ENCODE results near the gene VGLL1.

Gene VGLL1

DNA sequence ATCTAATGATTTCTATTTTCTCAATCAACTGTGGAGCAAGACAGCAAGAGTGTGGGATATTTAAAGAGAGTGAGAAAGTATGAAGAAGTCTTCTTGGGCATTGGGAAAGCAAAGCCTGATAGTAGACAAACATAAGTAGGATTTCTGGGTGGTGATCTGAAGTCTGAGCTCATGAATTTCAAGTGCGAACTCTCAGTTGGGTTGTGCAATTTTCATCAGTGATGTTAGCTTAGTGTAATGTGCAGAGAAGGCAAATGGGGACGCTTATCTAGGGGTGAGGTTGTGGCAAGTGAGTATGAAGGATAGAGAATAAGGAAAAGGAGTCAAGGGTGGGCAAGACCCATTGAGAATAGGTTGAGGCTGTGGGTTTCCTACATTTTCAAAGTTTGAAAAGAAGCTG, 23.7 kb downstream of the VGLL1 start:
- DNase-seq = no peak

DNA sequence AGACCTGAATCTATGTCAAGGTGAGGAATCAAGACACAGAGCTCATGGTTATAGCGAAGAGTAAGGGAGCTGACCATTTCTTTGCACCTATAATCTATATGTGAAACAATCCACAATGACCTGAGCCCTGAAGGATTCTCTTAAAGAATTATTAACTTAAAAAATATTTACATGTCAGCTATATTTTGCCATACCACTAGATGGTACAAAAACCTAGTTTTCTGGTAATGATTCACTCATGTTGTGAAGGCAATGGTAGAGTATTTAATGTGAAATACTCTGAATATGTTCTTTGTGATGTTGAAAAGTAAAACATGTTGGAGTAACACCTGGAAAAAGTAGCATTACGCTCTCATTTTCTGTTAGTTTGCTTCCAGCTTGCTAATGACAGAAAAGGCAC, 40.0 kb downstream of the VGLL1 start:
- no peak for DNase-seq

DNA sequence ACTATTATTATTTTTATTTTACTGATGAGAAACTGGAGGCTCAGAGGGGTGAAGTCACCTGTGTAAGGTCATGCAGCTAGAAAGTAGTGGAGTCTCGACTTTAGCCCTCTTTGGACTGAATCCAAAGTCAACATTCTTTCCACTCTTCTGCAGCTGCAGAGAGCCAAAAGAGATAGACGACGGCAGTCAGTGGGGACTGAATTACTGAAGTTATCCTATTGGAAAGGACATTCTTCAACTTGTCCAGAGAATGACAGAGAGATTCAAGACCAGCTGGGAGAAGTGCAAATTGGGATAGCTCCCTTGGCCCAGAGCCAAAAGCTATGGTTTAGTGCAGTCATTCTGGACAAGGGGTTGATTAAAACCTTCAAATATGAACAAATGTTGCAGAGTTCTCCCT, 42.5 kb downstream of the VGLL1 start:
- DNase-seq = peak; percentile 63

GRCh38 chrX:136577552-136577951, 45.5 kb downstream of the VGLL1 start:
- peak; percentile 78 for DNase-seq

GRCh38 chrX:136580316-136580715, 48.3 kb downstream of the VGLL1 start:
- no peak for DNase-seq

GRCh38 chrX:136582624-136583023, 50.6 kb downstream of the VGLL1 start:
- no peak for DNase-seq

GRCh38 chrX:136584545-136584944, 52.5 kb downstream of the VGLL1 start:
- no peak for DNase-seq

DNA sequence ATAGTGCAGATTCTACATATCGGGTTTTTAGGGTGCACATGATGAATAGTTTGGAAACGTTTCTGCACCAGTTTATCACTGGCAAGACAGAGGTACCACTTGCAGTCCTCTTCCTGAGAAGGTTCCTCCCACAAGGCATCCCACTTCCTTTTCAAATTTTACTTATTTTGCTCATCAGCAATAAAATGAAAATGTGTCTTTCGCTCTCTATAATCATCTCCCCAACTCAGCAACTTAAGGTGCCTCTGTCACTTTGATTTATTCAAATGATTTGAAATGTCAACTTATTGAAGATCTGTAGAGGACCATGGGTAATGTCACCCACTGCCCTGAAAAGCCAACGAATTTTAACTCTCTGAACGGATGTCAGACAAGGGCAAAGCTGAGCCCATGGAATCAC, 53.2 kb downstream of the VGLL1 start:
- DNase-seq = no peak

DNA sequence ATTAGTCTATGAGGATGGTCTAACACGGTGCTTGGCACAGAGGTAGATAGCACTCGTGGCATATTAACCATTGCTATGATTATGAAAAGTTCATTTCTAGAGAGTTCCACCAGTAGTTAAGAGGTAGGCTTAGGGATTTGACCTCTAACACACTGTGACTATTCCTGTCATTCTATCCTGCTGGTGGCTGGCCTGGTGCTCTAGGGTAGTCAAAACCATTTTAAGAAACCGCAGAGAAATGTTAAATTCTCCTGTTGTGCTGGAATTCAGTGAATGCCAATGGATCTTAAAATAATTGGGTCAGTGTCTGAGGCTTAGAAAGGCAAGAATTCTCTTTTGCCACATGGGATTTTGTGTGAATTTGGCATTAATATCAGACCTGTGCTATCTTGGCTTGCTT, 53.9 kb downstream of the VGLL1 start:
- DNase-seq = no peak

GRCh38 chrX:136586386-136586785, 54.4 kb downstream of the VGLL1 start:
- DNase-seq = no peak

DNA sequence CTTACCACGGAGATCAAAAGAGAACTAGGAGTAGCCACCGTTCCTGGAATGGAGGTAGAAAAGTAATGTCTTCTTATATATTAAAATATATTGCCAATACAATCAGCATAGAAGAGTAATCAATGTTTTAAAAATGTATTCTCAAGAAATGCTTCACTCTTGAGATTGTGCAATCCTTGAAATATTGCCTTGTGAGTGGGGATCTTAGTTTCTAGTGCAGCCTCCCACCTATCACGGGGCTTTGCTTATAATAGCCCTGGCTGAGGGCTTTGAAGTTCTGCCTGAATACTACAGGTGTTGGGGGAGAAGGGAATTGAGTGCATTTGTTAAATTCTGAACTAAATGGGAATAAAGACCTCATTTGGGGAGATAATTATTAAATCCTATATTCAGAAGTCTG, 55.5 kb downstream of the VGLL1 start:
- no peak for DNase-seq

- DNase-seq = no peak
These were observed 56.0 kb downstream of the VGLL1 start for GRCh38 chrX:136588036-136588435.

- DNase-seq = no peak
These were observed 58.0 kb downstream of the VGLL1 start for GRCh38 chrX:136589966-136590365.

DNA sequence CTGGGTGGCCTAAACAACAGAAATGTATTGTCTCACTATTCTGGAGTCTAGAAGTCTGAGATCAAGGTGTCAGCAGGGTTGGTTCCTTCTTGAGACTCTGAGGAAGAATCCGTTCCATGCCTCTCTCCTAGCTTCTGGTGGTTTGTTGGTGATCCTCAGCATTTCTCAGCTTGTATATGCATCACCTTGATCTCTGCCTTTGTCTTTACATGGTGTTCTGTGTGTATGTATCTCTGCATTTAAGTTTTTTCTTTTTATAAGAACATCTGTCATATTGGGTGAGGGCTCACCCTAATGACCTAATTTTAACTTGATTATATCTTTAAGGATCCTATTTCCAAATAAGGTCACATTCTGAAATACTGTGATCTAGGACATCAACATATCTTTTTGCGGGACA, 65.3 kb downstream of the VGLL1 start:
- DNase-seq = no peak

DNA sequence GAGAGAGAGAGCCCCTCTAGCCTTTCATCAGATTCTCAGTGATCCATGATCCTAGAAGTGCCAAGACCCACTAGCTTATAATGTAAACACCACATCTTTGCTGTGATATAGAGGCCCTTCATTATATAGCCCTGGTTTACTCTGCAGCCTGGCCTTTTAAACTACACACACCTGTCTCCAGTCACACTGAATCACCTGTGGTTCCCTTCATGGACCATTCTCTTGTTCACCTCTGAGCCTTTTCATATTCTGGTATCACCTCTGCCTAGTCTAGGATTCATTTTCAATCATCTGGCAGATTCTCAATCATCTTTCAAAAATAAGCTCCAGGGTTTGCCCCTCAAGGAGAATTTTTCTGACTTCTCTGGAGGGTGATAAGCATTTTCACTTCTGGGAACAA, 65.9 kb downstream of the VGLL1 start:
- DNase-seq = no peak

GRCh38 chrX:136598631-136599030, 66.6 kb downstream of the VGLL1 start:
- DNase-seq = no peak

DNA sequence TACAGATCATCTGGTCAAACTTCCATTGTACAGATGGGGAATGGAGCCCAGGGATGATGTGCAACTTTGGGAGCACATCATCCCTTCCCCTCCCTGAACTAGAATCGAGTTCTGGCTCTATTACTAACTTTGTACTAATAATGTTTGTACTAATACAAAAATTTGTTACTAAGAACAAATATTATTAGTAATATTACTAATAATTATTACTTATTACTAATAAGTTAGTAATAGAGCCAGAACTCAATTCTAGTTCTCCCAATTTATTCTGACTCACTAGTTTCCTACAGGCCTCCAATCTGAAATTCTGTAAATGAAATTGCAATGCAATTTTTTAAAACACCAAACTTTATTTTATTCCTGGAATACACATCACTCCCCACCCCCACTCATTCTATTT, 68.0 kb downstream of the VGLL1 start:
- DNase-seq = no peak

Data from NCI-H69 (cell line).